HepG2 (cell line): Measurements from ENCODE around the gene HOPX. TPM values are rescaled to one million over a fixed set of nuclear protein-coding genes. Genes with fewer than 3 reads are reported as not detected.

ENCODE experiments used
- ATAC-seq: fragments of 200-7000 bp; cut with Tn5 transposase; 3 replicates; pipeline ENCODE4 v1.9.1; 2020; ENCODE audit warnings: mild to moderate bottlenecking, moderate library complexity
- BruUV-seq: library from RNA; stranded (reverse); fragments of 400-500 nt; replicated peaks from 2 replicates; lab custom pipeline; 2021; lab: Mats Ljungman, UMichigan
- CTCF ChIA-PET: fragments of 300-600 bp; formaldehyde crosslinking; extraction: SDS; loops from one replicate; lab custom pipeline; 2021; ENCODE audit warnings: low total read pairs, inconsistent platforms, low intra/inter-chr PET ratio; lab: Yijun Ruan, JAX
- POLR2A ChIA-PET: fragments of 350-600 bp; sonication (Branson Sonifier 250); formaldehyde crosslinking; loops from one replicate; lab custom pipeline; 2020; ENCODE audit warnings: antibody characterized with exemption, inconsistent platforms; lab: Yijun Ruan, JAX
- DNase-seq: peaks from one replicate; pipeline ENCODE4 v3.0.0-alpha.2; 2015; ENCODE audit warnings: low spot score
- FAIRE-seq: peaks from 3 replicates; lab custom pipeline; 2011; peaks lifted over from hg19 to GRCh38; lab: Jason Lieb, UNC
- H2AFZ ChIP-seq: one replicate; pipeline ENCODE4 v1.6.1; 2011; ENCODE audit warnings: low read length, inconsistent platforms
- H3K27ac ChIP-seq: fragments of 300-600 bp; 3 replicates; pipeline ENCODE4 v1.8.0; 2011; ENCODE audit warnings: mixed run types, mild to moderate bottlenecking, mixed read lengths, low read length, inconsistent platforms; ENCODE audit not compliant: insufficient read depth; ENCODE audit errors: extremely low read length
- H3K27me3 ChIP-seq, 2 experiments: fragments of 200-600 bp in 1 of 2; 2 replicates in 1 of 2; 3 replicates in 1 of 2; pipeline versions ENCODE4 v1.6.0 to v1.8.0; 2011; ENCODE audit warnings: low read length in 2 of 2, mild to moderate bottlenecking in 2 of 2, moderate library complexity in 2 of 2, inconsistent platforms in 1 of 2; ENCODE audit not compliant: insufficient read depth in 2 of 2, control insufficient read depth in 1 of 2
- H3K36me3 ChIP-seq, 2 experiments: fragments of 200-600 bp in 1 of 2; replicated peaks in 1 of 2; 2 replicates in 1 of 2; 3 replicates in 1 of 2; pipeline versions ENCODE4 v1.5.1 to v1.8.0; 2011; ENCODE audit warnings: low read length in 2 of 2, inconsistent platforms in 1 of 2; ENCODE audit not compliant: insufficient read depth in 2 of 2, control insufficient read depth in 1 of 2
- H3K4me1 ChIP-seq: 2 replicates; pipeline ENCODE4 v1.5.1; 2012; ENCODE audit warnings: low read length, inconsistent platforms; ENCODE audit not compliant: insufficient read depth
- H3K4me2 ChIP-seq: 2 replicates; pipeline ENCODE4 v1.6.0; 2011; ENCODE audit warnings: low read depth, low read length, inconsistent platforms
- H3K4me3 ChIP-seq, 3 experiments: fragments of 200-600 bp in 1 of 3; sonication (generic), shearing (Covaris generic) in 1 of 3; replicated peaks in 1 of 3; 2 replicates each; pipeline ENCODE4 v1.5.1; 2011 to 2016; ENCODE audit warnings: low read length in 3 of 3, inconsistent platforms in 2 of 3, low read depth in 2 of 3, mild to moderate bottlenecking in 2 of 3, control low read depth in 1 of 3, mixed read lengths in 1 of 3; ENCODE audit not compliant: insufficient read depth in 1 of 3
- H3K79me2 ChIP-seq: one replicate; pipeline ENCODE4 v1.6.1; 2011; ENCODE audit warnings: low read length, inconsistent platforms; ENCODE audit not compliant: insufficient read depth
- H3K9ac ChIP-seq: 2 replicates; pipeline ENCODE4 v1.6.0; 2011; ENCODE audit warnings: mild to moderate bottlenecking, low read depth, low read length, inconsistent platforms; ENCODE audit not compliant: insufficient read depth
- H3K9me3 ChIP-seq: 2 replicates; pipeline ENCODE4 v1.5.1; 2012; ENCODE audit warnings: mild to moderate bottlenecking, low read length
- H4K20me1 ChIP-seq: 2 replicates; pipeline ENCODE4 v1.6.0; 2011; ENCODE audit warnings: inconsistent platforms, mild to moderate bottlenecking, low read length, moderate library complexity; ENCODE audit not compliant: insufficient read depth
- MTA1 ChIP-seq: sonication (generic); formaldehyde crosslinking; IDR thresholded peaks from 2 replicates; pipeline ENCODE4 v1.4.0; 2020; ENCODE audit warnings: missing genetic modification reagents, mild to moderate bottlenecking, borderline replicate concordance
- RARG ChIP-seq: sonication (generic); formaldehyde crosslinking; IDR thresholded peaks from 2 replicates; pipeline ENCODE4 v1.4.0; 2020; ENCODE audit warnings: low read depth, mild to moderate bottlenecking, missing genetic modification reagents
- RXRA ChIP-seq: sonication (generic); formaldehyde crosslinking; IDR thresholded peaks from 2 replicates; pipeline ENCODE4 v1.5.1; 2020; ENCODE audit warnings: missing genetic modification reagents
- ZNF556 ChIP-seq: sonication (generic); formaldehyde crosslinking; IDR thresholded peaks from 2 replicates; pipeline ENCODE4 v1.4.0; 2020; ENCODE audit warnings: mild to moderate bottlenecking, missing genetic modification reagents, borderline replicate concordance
- WGBS: methylation state at CpG from one replicate; pipeline ENCODE4 v1.1.6; 2017; ENCODE audit warnings: low lambda C conversion rate; 5-methylcytosine and 5-hydroxymethylcytosine counted together
- in situ Hi-C: cut with HindIII; loops from 2 replicates; pipeline ENCODE4 v1.10.0; 2017; ENCODE audit warnings: low pct_unique_long_range_greater_than_20kb; ENCODE audit not compliant: extremely low pct_ligation_motif_present
- intact Hi-C: fragments of 100-400 bp; cut with micrococcal nuclease; formaldehyde crosslinking; loops from one replicate; pipeline ENCODE4 v1.10.0; 2022; ENCODE audit not compliant: unreplicated experiment
- polyA plus RNA-seq, 8 experiments: library from polyadenylated mRNA; depleted of rRNA in 3 of 8; stranded (reverse) in 7 of 8; unstranded in 1 of 8; fragments of >200 nt; fragmentation: Illumina TruSeq in 4 of 8; extraction: Trizol in 4 of 8; gene quantifications; 2 replicates each; pipeline versions ENCODE4 v1.2.1 to v1.2.3, GENCODE V29; 2011 to 2016; ENCODE audit warnings: low read depth in 4 of 8, missing spikeins in 1 of 8, mixed read lengths in 1 of 8; ENCODE audit not compliant: insufficient read depth in 1 of 8
- total RNA-seq, 5 experiments: library from RNA; depleted of rRNA; stranded (reverse); fragments of >200 nt; fragmentation: Illumina TruSeq; extraction: Trizol; gene quantifications; 2 replicates each; pipeline ENCODE4 v1.2.3, GENCODE V29; 2016; ENCODE audit warnings: low read depth in 1 of 5
- TF ChIP-seq, protein P1 (sequence below): IDR thresholded peaks from 2 replicates; pipeline ENCODE4 v1.6.1; 2012; ENCODE audit warnings: low read length, improper control_type of control experiment

HOPX gene
- total and polyA plus RNA-seq, 2 of the 13 experiments (the other 11 are each of a cell fraction or from before 2014, with no cell fraction given): not detected

GRCh38 chr4:56650262-56651055 lies 30.6 kb downstream of the HOPX start (continued):
- TF ChIP-seq, protein P1, sequence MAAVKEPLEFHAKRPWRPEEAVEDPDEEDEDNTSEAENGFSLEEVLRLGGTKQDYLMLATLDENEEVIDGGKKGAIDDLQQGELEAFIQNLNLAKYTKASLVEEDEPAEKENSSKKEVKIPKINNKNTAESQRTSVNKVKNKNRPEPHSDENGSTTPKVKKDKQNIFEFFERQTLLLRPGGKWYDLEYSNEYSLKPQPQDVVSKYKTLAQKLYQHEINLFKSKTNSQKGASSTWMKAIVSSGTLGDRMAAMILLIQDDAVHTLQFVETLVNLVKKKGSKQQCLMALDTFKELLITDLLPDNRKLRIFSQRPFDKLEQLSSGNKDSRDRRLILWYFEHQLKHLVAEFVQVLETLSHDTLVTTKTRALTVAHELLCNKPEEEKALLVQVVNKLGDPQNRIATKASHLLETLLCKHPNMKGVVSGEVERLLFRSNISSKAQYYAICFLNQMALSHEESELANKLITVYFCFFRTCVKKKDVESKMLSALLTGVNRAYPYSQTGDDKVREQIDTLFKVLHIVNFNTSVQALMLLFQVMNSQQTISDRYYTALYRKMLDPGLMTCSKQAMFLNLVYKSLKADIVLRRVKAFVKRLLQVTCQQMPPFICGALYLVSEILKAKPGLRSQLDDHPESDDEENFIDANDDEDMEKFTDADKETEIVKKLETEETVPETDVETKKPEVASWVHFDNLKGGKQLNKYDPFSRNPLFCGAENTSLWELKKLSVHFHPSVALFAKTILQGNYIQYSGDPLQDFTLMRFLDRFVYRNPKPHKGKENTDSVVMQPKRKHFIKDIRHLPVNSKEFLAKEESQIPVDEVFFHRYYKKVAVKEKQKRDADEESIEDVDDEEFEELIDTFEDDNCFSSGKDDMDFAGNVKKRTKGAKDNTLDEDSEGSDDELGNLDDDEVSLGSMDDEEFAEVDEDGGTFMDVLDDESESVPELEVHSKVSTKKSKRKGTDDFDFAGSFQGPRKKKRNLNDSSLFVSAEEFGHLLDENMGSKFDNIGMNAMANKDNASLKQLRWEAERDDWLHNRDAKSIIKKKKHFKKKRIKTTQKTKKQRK: no peak
- TF ChIP-seq RXRA (CRISPR knock-in tag) (no peak), MTA1 (CRISPR knock-in tag) (no peak), RARG (CRISPR knock-in tag) (no peak)

DNA sequence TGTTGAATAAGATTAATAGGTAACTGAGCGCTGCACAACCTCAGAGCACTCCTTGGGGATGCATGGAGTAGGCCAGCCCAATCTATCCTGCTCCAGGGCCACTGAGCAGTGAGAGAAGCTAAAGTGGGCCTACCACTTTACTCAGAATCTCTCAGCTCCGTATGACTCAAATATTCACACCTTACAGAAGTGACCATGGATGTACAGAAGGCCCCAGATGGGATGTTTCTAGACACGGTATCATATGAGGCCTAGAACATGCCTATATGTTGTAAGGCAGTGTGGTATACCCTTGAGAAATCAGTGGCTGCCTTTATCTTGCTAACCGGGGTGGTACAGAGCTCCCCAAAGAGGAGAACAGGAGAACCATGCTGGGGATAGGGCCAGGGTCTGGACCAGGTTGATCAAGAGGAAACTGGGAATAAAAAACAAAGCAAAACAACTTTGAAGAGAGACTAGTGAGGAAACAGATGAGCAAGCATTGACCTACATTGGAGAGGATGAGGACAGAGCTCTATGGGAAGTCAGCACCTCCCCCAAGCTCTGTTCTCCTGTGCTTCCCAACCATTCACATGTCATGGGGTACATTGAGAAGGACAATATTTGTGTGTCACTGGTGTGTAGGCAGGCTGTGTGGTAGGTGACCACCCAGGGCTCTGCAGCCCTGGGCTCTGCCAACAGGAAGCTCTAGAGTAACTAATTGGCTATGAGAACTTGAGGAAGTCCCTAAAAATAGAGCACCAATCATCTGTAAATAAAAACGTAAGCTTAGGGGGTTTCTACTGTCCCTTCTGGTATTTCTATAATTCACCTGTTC lies 31.4 kb downstream of the HOPX start:
- no peak overlapping the region for H2AFZ ChIP-seq
- no peak for DNase-seq
- CTCF ChIA-PET: no interaction called here
- intact Hi-C loops (no loop called here), in situ Hi-C loops (no loop called here)
- 16% methylated on average over 5 of the region's 5 CpGs for WGBS
- no peaks in the 10 kb centered on the region for H4K20me1 ChIP-seq
- no peaks in the 10 kb centered on the region for H3K4me1 ChIP-seq
- TF ChIP-seq ZNF556: no peak
- no TSS peak for BruUV-seq
- peaks cover 0 to 8% of the 10 kb centered on the region in 2 experiments; a peak in 2 of 5 replicates for H3K27me3 ChIP-seq
- POLR2A ChIA-PET: no interaction called here
- no peak overlapping the region for H3K9ac ChIP-seq
- no peak overlapping the region for H3K27ac ChIP-seq
- no peaks in the 10 kb centered on the region for H3K36me3 ChIP-seq
- H3K4me3 ChIP-seq: no peak overlapping the region
- H3K9me3 ChIP-seq: no peaks in the 10 kb centered on the region
- H3K4me2 ChIP-seq: no peak overlapping the region
- no peak for FAIRE-seq
- H3K79me2 ChIP-seq: no peaks in the 10 kb centered on the region
- ATAC-seq: no peak
